Measurements from ENCODE around the gene MACROD2.

Gene MACROD2

GRCh38 chr20:15857173-15857784, 1862.0 kb downstream of the MACROD2 start:
- no peak overlapping the region for H3K27ac ChIP-seq
- TF ChIP-seq, protein P1, sequence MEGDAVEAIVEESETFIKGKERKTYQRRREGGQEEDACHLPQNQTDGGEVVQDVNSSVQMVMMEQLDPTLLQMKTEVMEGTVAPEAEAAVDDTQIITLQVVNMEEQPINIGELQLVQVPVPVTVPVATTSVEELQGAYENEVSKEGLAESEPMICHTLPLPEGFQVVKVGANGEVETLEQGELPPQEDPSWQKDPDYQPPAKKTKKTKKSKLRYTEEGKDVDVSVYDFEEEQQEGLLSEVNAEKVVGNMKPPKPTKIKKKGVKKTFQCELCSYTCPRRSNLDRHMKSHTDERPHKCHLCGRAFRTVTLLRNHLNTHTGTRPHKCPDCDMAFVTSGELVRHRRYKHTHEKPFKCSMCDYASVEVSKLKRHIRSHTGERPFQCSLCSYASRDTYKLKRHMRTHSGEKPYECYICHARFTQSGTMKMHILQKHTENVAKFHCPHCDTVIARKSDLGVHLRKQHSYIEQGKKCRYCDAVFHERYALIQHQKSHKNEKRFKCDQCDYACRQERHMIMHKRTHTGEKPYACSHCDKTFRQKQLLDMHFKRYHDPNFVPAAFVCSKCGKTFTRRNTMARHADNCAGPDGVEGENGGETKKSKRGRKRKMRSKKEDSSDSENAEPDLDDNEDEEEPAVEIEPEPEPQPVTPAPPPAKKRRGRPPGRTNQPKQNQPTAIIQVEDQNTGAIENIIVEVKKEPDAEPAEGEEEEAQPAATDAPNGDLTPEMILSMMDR (conservative IDR thresholded peaks at IDR 0.05) = no peak
- no peak for TF ChIP-seq ZFX (IDR thresholded peaks at IDR 0.05)

GRCh38 chr20:15859061-15859460, 1863.7 kb downstream of the MACROD2 start:
- TF ChIP-seq, protein P1 (conservative IDR thresholded peaks at IDR 0.05) = no peak
- TF ChIP-seq ZFX (IDR thresholded peaks at IDR 0.05) = no peak
- no peak overlapping the region for H3K27ac ChIP-seq

DNA sequence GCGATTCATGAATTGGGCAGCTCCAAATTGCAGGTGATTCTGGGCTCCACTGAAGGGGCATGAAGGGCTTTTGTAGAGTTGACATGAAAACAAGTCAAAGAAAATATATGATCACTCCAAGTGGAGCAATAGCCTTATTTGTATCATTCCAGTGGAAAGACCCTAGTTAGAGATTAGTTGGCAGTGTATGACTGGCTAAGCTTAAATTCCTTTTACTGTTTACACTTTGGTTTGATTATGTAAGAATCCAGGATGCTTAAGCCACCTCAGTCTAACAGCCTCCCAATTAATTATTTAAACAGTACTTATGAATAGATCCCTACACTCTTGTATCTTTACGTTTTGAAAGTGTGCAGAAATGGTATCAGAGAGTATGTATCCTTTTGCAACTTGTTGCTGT, 1865.5 kb downstream of the MACROD2 start:
- TF ChIP-seq, protein P1 (conservative IDR thresholded peaks at IDR 0.05) = no peak
- TF ChIP-seq ZFX (IDR thresholded peaks at IDR 0.05) = no peak
- H3K27ac ChIP-seq = no peak overlapping the region

DNA sequence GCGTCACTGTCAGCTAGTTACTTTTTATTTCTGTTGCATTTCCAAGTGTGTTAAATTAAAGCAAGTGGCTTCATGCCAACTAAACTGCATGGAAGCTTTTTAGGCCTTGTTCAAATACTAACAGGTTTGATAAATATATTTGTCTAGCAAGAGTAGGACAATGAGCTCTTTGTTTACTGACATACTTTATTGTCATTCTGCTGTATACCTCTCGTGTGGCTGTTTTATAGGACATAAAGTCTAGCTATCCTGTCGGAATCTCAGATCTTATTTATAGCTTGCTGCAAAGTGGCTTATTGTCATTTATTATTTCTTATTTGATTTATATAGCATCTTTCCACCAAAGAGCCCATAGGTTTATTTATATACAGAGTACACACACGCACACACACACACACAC, 1866.9 kb downstream of the MACROD2 start:
- H3K27ac ChIP-seq = no peak overlapping the region
- TF ChIP-seq ZFX (IDR thresholded peaks at IDR 0.05) = no peak
- TF ChIP-seq, protein P1 (conservative IDR thresholded peaks at IDR 0.05) = no peak

GRCh38 chr20:15863735-15864134, 1868.4 kb downstream of the MACROD2 start:
- no peak overlapping the region for H3K27ac ChIP-seq
- no peak for TF ChIP-seq ZFX (IDR thresholded peaks at IDR 0.05)
- TF ChIP-seq, protein P1 (conservative IDR thresholded peaks at IDR 0.05) = no peak

DNA sequence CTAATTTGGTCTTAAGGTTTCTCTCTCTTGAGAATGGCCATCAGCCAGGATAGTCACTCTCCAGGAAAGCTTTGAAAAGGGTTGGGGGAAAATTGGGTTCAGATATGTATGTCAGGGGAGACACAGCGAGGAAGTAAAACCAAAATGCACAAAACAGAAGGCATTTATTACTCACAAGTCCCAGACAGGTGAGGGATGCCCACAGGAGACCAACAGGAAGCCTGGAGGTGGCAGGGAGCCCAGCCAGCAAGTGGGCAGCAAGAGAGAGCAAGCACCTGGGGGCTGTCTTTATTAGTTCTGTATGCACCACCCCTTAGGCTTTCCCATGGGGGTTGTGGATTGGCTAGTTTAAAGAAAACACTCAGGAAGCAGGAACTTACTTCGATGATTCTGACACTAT, 1870.2 kb downstream of the MACROD2 start:
- no peak overlapping the region for H3K27ac ChIP-seq
- TF ChIP-seq ZFX (IDR thresholded peaks at IDR 0.05) = no peak
- TF ChIP-seq, protein P1 (conservative IDR thresholded peaks at IDR 0.05) = no peak

- no peak overlapping the region for H3K27ac ChIP-seq
- TF ChIP-seq, protein P1 (conservative IDR thresholded peaks at IDR 0.05) = no peak
- TF ChIP-seq ZFX (IDR thresholded peaks at IDR 0.05) = no peak
These were observed 1871.8 kb downstream of the MACROD2 start for GRCh38 chr20:15866916-15867730.
